H1 (cell line): Measurements from ENCODE around the gene CLMP.

Experiments
- ATF2 ChIP-seq: IDR thresholded peaks from 2 replicates; pipeline ENCODE4 v1.6.1; 2012; ENCODE audit warnings: low read length, inconsistent platforms
- CTCF ChIP-seq, 3 experiments: IDR thresholded peaks; 1 replicate in 2 of 3; 2 replicates in 1 of 3; pipeline versions ENCODE4 v1.5.1 to v1.6.1; 2011; ENCODE audit warnings: low read length in 3 of 3, mild to moderate bottlenecking in 3 of 3, inconsistent platforms in 2 of 3, low read depth in 1 of 3, moderate library complexity in 1 of 3; ENCODE audit not compliant: insufficient read depth in 1 of 3; ENCODE audit errors: control extremely low read depth in 1 of 3
- HDAC2 ChIP-seq, 2 experiments: fragments of 300-600 bp in 1 of 2; sonication (generic) in 1 of 2; IDR thresholded peaks; 2 replicates each; pipeline ENCODE4 v1.6.1; 2011 to 2012; ENCODE audit warnings: low read depth in 2 of 2, low read length in 2 of 2, mild to moderate bottlenecking in 2 of 2, moderate library complexity in 2 of 2, borderline replicate concordance in 1 of 2, inconsistent platforms in 1 of 2
- PHF8 ChIP-seq: fragments of 200-600 bp; sonication (generic); conservative IDR thresholded peaks from 2 replicates; pipeline ENCODE4 v1.7.1; 2012; ENCODE audit warnings: low read depth, mild to moderate bottlenecking, inconsistent platforms, low read length, moderate library complexity
- POLR2A ChIP-seq, 2 experiments: IDR thresholded peaks; 1 replicate in 1 of 2; 2 replicates in 1 of 2; pipeline ENCODE4 v1.6.1; 2011; ENCODE audit warnings: low read depth in 2 of 2, low read length in 2 of 2, mild to moderate bottlenecking in 2 of 2; ENCODE audit errors: control extremely low read depth in 1 of 2
- POLR2AphosphoS5 ChIP-seq: IDR thresholded peaks from 2 replicates; pipeline ENCODE4 v1.6.1; 2011; ENCODE audit warnings: low read depth, low read length
- POU5F1 ChIP-seq: IDR thresholded peaks from 2 replicates; pipeline ENCODE4 v1.6.1; 2011; ENCODE audit warnings: low read depth, mild to moderate bottlenecking, low read length, moderate library complexity
- RNF2 ChIP-seq: fragments of 200-900, 300-1000 bp; sonication (generic); IDR thresholded peaks from 2 replicates; pipeline ENCODE4 v1.7.1; 2016; ENCODE audit warnings: borderline replicate concordance, low read depth, mild to moderate bottlenecking, antibody characterized with exemption, low read length; ENCODE audit not compliant: poor library complexity, severe bottlenecking; ENCODE audit errors: missing control alignments
- RXRA ChIP-seq: IDR thresholded peaks from 2 replicates; pipeline ENCODE4 v1.6.1; 2011; ENCODE audit warnings: low read depth, mild to moderate bottlenecking, low read length, moderate library complexity; ENCODE audit not compliant: insufficient read depth
- SIN3A ChIP-seq, 2 experiments: IDR thresholded peaks in 1 of 2; conservative IDR thresholded peaks in 1 of 2; 2 replicates each; pipeline ENCODE4 v1.6.1; 2011 to 2012; ENCODE audit warnings: low read length in 2 of 2, improper control_type of control experiment in 1 of 2, low read depth in 1 of 2, mild to moderate bottlenecking in 1 of 2
- USF2 ChIP-seq: IDR thresholded peaks from 2 replicates; pipeline ENCODE4 v1.6.1; 2011; ENCODE audit warnings: low read length, improper control_type of control experiment
- YY1 ChIP-seq: IDR thresholded peaks from 2 replicates; pipeline ENCODE4 v1.6.1; 2011; ENCODE audit warnings: low read depth, mild to moderate bottlenecking, low read length

GRCh38 chr11:123047947-123048293 is 147.1 kb downstream of the CLMP start:
- TF ChIP-seq RNF2 (no peak), CTCF (IDR thresholded peaks at IDR 0.05; ENCODE audit: control extremely low read depth in 1 of 3, insufficient read depth in 1 of 3, low read depth in 1 of 3, low read length in 3 of 3) (no peak), ATF2 (no peak), RXRA (no peak), PHF8 (no peak), POLR2AphosphoS5 (no peak), HDAC2 (IDR thresholded peaks at IDR 0.05; ENCODE audit: borderline replicate concordance in 1 of 2, low read depth in 2 of 2, low read length in 2 of 2) (no peak), USF2 (no peak), YY1 (no peak), POLR2A (IDR thresholded peaks at IDR 0.05; ENCODE audit: control extremely low read depth in 1 of 2, low read depth in 2 of 2, low read length in 2 of 2) (no peak), SIN3A (conservative IDR thresholded peaks at IDR 0.05 in 1 of 2, IDR thresholded peaks at IDR 0.05 in 1 of 2; ENCODE audit: low read depth in 1 of 2, low read length in 2 of 2) (no peak), POU5F1 (no peak)
